ENCODE data around the gene DGKI. TPM values are rescaled to one million over a fixed set of nuclear protein-coding genes. Genes with fewer than 3 reads are reported as not detected.

Gene DGKI
- total RNA-seq, 1 donor from 2014 or later: 0.69 TPM

GRCh38 chr7:137685433-137686164 is 161.2 kb downstream of the DGKI start:
- Mint-ChIP-seq H3K4me1 (ENCODE audit: unreplicated experiment) (peaks cover 27% of the 10 kb centered on the region), H3K27ac (ENCODE audit: unreplicated experiment) (no peak overlapping the region)
- DNase-seq (ENCODE audit: low spot score): no peak

GRCh38 chr7:137684776-137685175 is 162.0 kb downstream of the DGKI start:
- no peaks in the 10 kb centered on the region for H3K9me3 Mint-ChIP-seq (ENCODE audit: unreplicated experiment)
- TF ChIP-seq CTCF (IDR thresholded peaks at IDR 0.05; ENCODE audit: unreplicated experiment): no peak
- H3K27ac Mint-ChIP-seq (ENCODE audit: unreplicated experiment): no peak overlapping the region
- no peak overlapping the region for H3K4me3 Mint-ChIP-seq (ENCODE audit: unreplicated experiment)
- H3K4me1 Mint-ChIP-seq (ENCODE audit: unreplicated experiment): peaks cover 21% of the 10 kb centered on the region
- no peaks in the 10 kb centered on the region for H3K36me3 Mint-ChIP-seq (ENCODE audit: low read depth, unreplicated experiment)
- DNase-seq (ENCODE audit: low spot score): no peak
- no peaks in the 10 kb centered on the region for H3K27me3 Mint-ChIP-seq (ENCODE audit: unreplicated experiment)

More at GRCh38 chr7:137685433-137686164, 161.2 kb downstream of the DGKI start:
- H3K4me3 Mint-ChIP-seq (ENCODE audit: unreplicated experiment): no peak overlapping the region
- H3K9me3 Mint-ChIP-seq (ENCODE audit: unreplicated experiment): no peaks in the 10 kb centered on the region
- H3K36me3 Mint-ChIP-seq (ENCODE audit: low read depth, unreplicated experiment): no peaks in the 10 kb centered on the region
- H3K27me3 Mint-ChIP-seq (ENCODE audit: unreplicated experiment): no peaks in the 10 kb centered on the region
- TF ChIP-seq CTCF (IDR thresholded peaks at IDR 0.05; ENCODE audit: unreplicated experiment): no peak

GRCh38 chr7:137684316-137684715 is 162.5 kb downstream of the DGKI start:
- Mint-ChIP-seq H3K36me3 (ENCODE audit: low read depth, unreplicated experiment) (no peaks in the 10 kb centered on the region), H3K4me3 (ENCODE audit: unreplicated experiment) (no peak overlapping the region), H3K27me3 (ENCODE audit: unreplicated experiment) (no peaks in the 10 kb centered on the region), H3K4me1 (ENCODE audit: unreplicated experiment) (peaks cover 16% of the 10 kb centered on the region), H3K9me3 (ENCODE audit: unreplicated experiment) (no peaks in the 10 kb centered on the region), H3K27ac (ENCODE audit: unreplicated experiment) (no peak overlapping the region)
- no peak for TF ChIP-seq CTCF (IDR thresholded peaks at IDR 0.05; ENCODE audit: unreplicated experiment)
- no peak for DNase-seq (ENCODE audit: low spot score)

GRCh38 chr7:137682596-137682995 is 164.2 kb downstream of the DGKI start:
- Mint-ChIP-seq H3K27me3 (ENCODE audit: unreplicated experiment) (no peaks in the 10 kb centered on the region), H3K27ac (ENCODE audit: unreplicated experiment) (no peak overlapping the region), H3K4me3 (ENCODE audit: unreplicated experiment) (no peak overlapping the region), H3K36me3 (ENCODE audit: low read depth, unreplicated experiment) (no peaks in the 10 kb centered on the region), H3K9me3 (ENCODE audit: unreplicated experiment) (no peaks in the 10 kb centered on the region), H3K4me1 (ENCODE audit: unreplicated experiment) (peaks cover 4% of the 10 kb centered on the region)
- no peak for TF ChIP-seq CTCF (IDR thresholded peaks at IDR 0.05; ENCODE audit: unreplicated experiment)
- DNase-seq (ENCODE audit: low spot score): no peak

Measured in endothelial cell (in vitro differentiated cells).